ENCODE data around the gene GPC6.

Gene GPC6

DNA sequence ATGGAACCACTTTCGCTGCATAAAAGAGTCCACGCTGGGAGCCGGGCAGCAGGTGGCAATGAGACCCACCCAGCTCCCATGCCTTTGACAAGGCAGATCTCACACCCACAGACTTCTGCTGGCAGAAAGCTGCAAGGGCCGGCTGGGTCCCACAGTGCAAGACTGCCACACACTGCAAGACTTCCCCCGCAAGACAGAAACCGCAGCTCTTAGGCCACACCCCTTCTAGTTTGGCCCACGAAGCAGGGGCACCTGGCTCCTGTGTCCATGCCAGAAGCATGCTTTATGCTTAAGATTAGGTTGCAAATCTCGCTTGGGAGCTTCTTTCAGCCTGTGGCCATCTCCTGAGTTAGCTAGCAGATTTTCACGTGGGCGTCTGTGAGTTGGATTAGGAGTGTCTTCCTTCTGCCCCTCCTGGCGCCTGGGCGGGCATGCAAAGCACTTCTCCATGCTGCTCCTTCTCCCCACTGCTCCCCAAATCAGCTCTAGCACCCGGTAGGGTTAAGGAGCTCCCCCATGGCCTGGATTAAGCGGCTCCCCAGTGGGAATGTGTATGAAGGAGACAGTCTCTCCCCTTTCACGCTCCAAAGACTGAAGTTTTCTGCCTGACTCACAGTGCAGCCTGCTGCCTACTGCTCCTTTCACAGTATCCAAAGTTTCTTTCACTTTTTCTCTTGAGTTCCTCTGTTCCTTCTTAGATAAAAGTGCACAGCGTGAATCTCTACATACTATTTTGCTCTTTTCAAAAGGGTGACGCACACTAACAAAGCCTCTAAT lies 17.7 kb downstream of the GPC6 start:
- Mint-ChIP-seq H3K9me3 (peaks cover 24% of the 10 kb centered on the region), H3K36me3 (ENCODE audit: low read depth) (no peaks in the 10 kb centered on the region), H3K4me1 (no peaks in the 10 kb centered on the region), H3K4me3 (no peak overlapping the region), H3K27me3 (no peaks in the 10 kb centered on the region), H3K27ac (no peak overlapping the region)
- ATAC-seq = no peak
- DNase-seq = no peak

DNA sequence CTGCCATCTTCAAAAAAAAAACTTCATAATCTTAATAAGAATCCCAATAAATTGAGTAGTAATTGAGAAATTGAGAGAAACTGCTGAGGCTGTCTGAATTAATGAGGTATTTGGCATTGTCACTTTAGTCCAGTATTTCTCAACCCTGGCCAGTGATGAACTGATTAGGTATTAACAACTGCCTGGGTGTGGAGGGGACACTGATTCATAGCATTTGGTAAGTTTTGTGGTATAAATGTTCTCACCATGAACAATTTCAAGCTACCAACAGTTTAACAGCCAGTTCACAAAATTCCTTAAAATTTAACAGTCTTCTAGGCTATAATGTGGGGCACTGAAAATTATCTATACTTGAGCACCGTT lies 18.3 kb downstream of the GPC6 start:
- peaks cover 19% of the 10 kb centered on the region for H3K9me3 Mint-ChIP-seq
- no peak overlapping the region for H3K4me3 Mint-ChIP-seq
- ATAC-seq = no peak
- no peaks in the 10 kb centered on the region for H3K27me3 Mint-ChIP-seq
- H3K4me1 Mint-ChIP-seq = no peaks in the 10 kb centered on the region
- H3K27ac Mint-ChIP-seq = no peak overlapping the region
- no peaks in the 10 kb centered on the region for H3K36me3 Mint-ChIP-seq (ENCODE audit: low read depth)
- no peak for DNase-seq

DNA sequence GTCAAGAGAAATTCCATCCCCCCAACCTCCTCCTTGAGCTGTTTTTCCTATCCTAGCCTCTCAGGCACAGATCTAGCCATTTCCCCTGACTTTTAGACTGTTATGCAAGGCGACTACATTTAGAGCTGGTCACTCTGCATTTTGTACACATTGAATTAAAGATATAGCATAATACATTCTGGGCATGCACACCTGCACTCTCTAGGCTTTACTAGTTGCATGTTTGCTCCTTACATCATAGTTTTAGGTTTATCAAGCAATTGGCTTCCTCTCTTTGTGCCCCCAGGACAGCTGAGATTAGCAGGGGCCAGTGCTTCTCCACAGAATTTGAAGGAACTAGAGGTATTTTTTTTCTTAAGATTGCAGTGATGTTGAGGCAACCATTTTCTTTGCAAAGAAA lies 19.5 kb downstream of the GPC6 start:
- H3K27ac Mint-ChIP-seq = no peak overlapping the region
- H3K36me3 Mint-ChIP-seq (ENCODE audit: low read depth) = no peaks in the 10 kb centered on the region
- DNase-seq = no peak
- H3K4me3 Mint-ChIP-seq = no peak overlapping the region
- peaks cover 11% of the 10 kb centered on the region for H3K9me3 Mint-ChIP-seq
- H3K4me1 Mint-ChIP-seq = no peaks in the 10 kb centered on the region
- no peaks in the 10 kb centered on the region for H3K27me3 Mint-ChIP-seq
- ATAC-seq = no peak

DNA sequence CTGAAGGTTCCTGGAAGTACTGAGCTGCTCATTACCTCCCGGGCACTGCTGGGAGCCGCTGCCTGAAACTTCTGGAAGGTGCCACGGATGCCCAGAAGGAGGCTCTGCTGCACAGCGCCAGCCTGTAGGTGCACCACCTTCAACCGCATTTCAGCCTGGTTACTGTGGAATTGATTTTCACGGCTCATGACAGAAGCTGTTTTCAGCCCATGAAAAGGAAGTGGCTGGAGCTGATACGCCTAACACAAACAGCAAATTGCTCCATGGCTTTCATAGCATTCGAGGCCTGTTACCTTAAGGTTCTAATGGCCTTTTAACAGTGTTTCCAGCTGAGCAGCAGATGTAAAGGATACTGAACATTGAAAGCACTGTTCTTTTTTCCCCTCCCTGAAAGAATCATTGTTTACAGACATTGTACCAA lies 22.0 kb downstream of the GPC6 start:
- Mint-ChIP-seq H3K4me1 (no peaks in the 10 kb centered on the region), H3K27me3 (no peaks in the 10 kb centered on the region), H3K27ac (no peak overlapping the region), H3K36me3 (ENCODE audit: low read depth) (no peaks in the 10 kb centered on the region), H3K4me3 (no peak overlapping the region), H3K9me3 (no peaks in the 10 kb centered on the region)
- no peak for ATAC-seq
- DNase-seq = no peak

DNA sequence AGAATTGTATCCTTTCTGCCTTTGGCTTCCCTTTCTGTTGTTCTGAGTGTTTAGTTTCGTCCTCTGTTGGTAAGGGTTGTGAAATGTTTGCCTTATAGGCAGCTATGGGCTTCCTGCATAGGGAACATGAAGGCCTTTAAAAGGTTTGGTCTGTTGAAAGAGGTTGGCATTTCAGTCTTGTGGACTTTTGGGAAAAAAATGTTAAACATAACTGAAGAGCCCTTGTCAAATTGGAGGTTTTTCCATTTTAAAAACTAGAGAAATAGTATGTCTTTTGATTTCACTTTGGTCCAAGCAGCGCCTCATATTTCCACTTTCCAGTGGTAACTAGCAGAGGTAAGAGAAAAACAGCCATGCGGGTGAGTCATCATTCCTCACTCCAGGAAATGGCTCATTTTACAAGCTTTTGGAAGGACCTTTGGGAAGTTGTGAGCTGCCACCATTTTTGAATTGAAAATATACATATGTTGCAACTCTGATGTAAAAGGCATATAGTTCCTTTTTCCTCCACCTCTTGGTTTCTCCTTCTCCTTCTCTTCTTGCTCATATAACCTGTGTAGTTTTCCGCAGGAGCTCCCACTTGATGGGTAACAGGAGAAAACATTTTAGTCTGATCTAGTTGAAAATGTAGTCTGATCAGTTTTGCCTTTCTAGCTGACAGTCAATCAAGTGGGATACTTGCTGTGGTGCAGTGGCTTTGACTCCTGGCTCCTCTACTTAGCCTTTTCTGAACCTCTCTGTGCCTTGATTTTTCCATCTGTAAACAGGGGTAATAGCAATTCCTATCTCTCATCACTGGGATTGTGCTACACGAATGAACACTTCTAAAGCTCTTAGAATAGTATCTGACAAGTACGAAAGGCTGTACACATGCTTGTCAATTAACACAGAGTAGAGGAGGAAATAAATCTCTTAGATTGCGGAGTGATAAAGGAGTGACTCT lies 23.0 kb downstream of the GPC6 start:
- no peak for ATAC-seq
- DNase-seq = no peak
- no peak overlapping the region for H3K4me3 Mint-ChIP-seq
- H3K9me3 Mint-ChIP-seq = no peaks in the 10 kb centered on the region
- H3K27ac Mint-ChIP-seq = no peak overlapping the region
- no peaks in the 10 kb centered on the region for H3K36me3 Mint-ChIP-seq (ENCODE audit: low read depth)
- H3K4me1 Mint-ChIP-seq = no peaks in the 10 kb centered on the region
- H3K27me3 Mint-ChIP-seq = no peaks in the 10 kb centered on the region

DNA sequence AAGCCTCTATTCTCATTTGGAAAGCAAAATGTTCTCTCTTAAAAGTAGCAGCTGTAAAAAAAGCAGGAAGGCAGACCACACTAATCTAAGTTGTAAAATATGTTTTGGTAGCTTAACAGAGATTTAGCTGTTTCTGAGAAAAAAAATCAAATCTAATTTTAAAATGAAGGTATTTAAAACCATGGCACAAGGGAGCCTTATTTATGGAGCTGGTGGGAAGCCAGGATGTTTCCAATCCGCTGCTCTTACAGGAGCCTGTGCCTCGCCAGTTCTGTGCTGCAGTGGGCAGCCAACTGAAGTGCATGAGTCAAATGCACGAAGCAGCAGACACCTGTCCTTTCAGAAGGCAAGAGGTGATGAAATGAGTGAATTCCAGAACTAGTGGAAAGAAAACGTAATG lies 28.2 kb downstream of the GPC6 start:
- no peaks in the 10 kb centered on the region for H3K27me3 Mint-ChIP-seq

DNA sequence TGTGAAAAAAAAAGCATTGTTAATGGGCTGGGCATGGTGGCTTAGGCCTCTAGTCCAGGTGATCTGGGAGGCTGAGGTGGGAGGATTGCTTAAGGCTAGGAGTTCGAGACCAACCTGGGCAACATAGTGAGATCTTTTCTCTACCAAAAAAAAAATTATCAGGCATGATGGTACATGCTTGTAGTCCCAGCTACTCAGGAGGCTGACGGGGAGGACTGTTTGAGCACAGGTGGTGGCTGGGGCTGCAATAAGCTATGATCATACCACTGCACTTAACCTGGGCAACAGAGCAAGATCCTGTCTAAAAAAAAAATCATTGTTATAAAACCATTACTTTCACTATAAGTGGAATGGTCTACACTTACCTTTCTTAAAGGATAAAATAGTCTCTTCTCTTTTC lies 30.4 kb downstream of the GPC6 start:
- Mint-ChIP-seq H3K9me3 (no peaks in the 10 kb centered on the region), H3K27me3 (no peaks in the 10 kb centered on the region), H3K4me1 (no peaks in the 10 kb centered on the region), H3K27ac (no peak overlapping the region), H3K4me3 (no peak overlapping the region), H3K36me3 (ENCODE audit: low read depth) (no peaks in the 10 kb centered on the region)
- DNase-seq = no peak
- no peak for ATAC-seq

More for the DNA sequence above, 28.2 kb downstream of the GPC6 start:
- H3K4me3 Mint-ChIP-seq = no peak overlapping the region
- no peak for DNase-seq
- no peaks in the 10 kb centered on the region for H3K4me1 Mint-ChIP-seq
- H3K9me3 Mint-ChIP-seq = no peaks in the 10 kb centered on the region
- no peak for ATAC-seq
- H3K36me3 Mint-ChIP-seq (ENCODE audit: low read depth) = no peaks in the 10 kb centered on the region
- H3K27ac Mint-ChIP-seq = no peak overlapping the region

DNA sequence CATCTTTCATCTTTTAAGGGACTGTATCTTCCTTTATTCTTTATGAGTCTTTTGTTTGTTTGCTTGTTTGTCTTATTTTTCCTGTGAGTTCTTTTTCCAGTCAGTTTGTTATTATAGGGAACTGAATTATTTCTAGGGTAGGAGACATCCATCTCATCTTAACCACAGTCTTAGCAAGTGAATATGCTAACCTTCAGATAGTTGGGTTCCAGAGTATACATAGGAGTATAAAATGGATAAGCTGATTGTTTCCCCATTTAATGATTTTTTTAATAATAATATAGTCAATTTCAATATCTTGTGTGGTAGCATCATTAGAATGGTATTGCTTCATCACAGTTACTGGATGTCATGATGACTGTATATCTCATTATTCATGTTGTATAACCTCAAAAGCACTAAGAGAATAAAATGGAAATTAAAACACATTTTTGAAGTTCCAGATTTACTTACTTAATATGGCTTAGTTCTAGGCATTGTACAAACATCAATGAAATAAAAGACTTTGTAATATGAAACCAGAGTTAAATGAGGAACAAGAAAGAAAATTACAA lies 33.0 kb downstream of the GPC6 start:
- Mint-ChIP-seq H3K27ac (no peak overlapping the region), H3K27me3 (no peaks in the 10 kb centered on the region), H3K36me3 (ENCODE audit: low read depth) (no peaks in the 10 kb centered on the region), H3K4me3 (no peak overlapping the region), H3K4me1 (no peaks in the 10 kb centered on the region), H3K9me3 (peaks cover 4% of the 10 kb centered on the region)
- ATAC-seq (no peak), DNase-seq (no peak)

DNA sequence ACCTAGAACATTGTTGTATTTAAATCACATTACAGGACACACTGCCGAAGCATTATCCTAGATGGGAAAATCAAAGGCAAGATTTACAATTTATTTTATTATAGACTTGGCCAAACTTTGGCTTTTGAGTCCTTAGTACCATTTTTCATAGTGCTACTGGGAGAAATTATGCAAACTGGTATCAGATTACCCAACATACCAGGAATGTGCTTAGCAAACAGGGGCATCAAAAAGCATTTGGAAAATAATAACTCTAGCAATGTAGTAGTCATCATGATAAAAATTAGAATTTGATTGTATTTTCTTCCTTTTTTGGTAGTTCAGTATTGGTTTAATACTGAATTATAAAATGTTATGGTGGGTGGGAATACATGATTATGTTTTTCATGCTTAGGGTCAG lies 34.0 kb downstream of the GPC6 start:
- Mint-ChIP-seq H3K27me3 (no peaks in the 10 kb centered on the region), H3K27ac (no peak overlapping the region), H3K4me3 (no peak overlapping the region), H3K36me3 (ENCODE audit: low read depth) (no peaks in the 10 kb centered on the region), H3K4me1 (no peaks in the 10 kb centered on the region), H3K9me3 (peaks cover 4% of the 10 kb centered on the region)
- DNase-seq (no peak), ATAC-seq (no peak)

DNA sequence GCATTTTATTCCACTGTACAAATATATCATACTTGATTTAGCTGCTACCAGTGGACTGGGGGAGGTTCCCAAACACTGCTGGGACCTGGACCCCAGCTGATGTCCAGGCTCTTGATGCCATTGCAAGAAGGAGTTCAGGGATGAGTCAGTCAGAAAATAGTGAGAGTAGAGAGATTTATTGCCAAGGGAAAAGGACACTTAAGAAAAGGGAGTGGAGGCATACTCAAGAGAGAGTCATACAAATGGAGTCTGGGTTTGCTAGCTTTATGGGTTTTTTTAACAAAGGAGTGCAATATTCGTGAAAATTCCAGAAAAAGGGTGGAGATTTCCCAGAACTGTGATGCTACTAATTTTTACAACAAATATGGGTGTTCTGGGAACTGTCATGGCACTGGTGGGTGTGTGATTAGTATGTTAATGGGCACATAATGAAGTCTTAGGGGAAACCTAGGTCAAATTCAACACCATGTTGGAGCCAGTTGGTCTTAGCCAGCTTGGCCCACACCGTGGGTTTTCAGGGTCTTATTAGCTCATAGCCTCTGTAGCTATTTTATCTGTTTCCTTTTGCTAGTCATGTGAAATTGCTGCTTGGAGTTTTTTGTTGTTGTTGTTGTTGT lies 36.2 kb downstream of the GPC6 start:
- DNase-seq (no peak), ATAC-seq (no peak)
- no peaks in the 10 kb centered on the region for H3K36me3 Mint-ChIP-seq (ENCODE audit: low read depth)
- H3K9me3 Mint-ChIP-seq = peaks cover 4% of the 10 kb centered on the region
- no peak overlapping the region for H3K27ac Mint-ChIP-seq
- H3K27me3 Mint-ChIP-seq = no peaks in the 10 kb centered on the region
- H3K4me3 Mint-ChIP-seq = no peak overlapping the region
- no peaks in the 10 kb centered on the region for H3K4me1 Mint-ChIP-seq

DNA sequence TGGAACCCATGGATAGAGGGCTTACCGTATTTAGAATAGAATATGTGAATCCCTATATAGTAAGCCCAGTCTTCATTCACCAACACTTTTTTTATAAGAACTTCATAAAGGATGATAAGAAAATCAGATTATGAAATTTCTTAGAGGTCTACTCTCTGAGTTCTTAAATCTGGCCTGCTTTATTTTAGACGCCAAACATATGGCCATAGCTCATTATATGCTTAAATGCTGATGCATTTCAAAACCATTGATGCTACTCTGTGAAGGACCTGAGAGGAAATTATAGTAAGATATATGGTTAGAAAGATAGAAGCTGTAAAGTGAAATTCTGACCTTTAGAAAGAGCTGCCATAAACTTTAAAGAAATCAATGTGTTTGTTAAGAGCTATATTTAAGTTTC lies 38.3 kb downstream of the GPC6 start:
- H3K4me3 Mint-ChIP-seq = no peak overlapping the region
- no peak for ATAC-seq
- H3K27ac Mint-ChIP-seq = no peak overlapping the region
- peaks cover 4% of the 10 kb centered on the region for H3K9me3 Mint-ChIP-seq
- no peaks in the 10 kb centered on the region for H3K4me1 Mint-ChIP-seq
- DNase-seq = no peak
- H3K36me3 Mint-ChIP-seq (ENCODE audit: low read depth) = no peaks in the 10 kb centered on the region
- H3K27me3 Mint-ChIP-seq = no peaks in the 10 kb centered on the region

DNA sequence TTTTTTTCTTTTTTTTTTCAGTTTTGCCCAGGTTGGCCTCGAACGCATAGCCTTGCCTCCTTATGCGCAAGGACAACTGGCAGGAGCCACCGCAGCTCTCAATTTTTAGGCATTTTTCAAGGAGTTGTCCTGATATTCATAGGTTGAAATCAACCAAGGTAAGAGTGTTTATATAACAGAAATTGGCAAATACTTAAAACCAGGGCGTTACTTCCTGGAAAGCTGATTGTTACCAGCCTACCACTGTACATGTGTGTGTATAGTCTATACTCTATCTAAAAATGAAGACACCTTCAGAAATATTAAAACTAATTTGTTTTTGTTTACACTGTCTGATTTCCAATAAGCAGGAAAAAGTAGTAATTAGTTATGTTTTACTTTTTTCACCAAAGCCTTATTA lies 39.2 kb downstream of the GPC6 start:
- Mint-ChIP-seq H3K36me3 (ENCODE audit: low read depth) (no peaks in the 10 kb centered on the region), H3K4me1 (no peaks in the 10 kb centered on the region), H3K27me3 (no peaks in the 10 kb centered on the region), H3K4me3 (no peak overlapping the region), H3K27ac (no peak overlapping the region), H3K9me3 (peaks cover 4% of the 10 kb centered on the region)
- ATAC-seq = no peak
- no peak for DNase-seq

DNA sequence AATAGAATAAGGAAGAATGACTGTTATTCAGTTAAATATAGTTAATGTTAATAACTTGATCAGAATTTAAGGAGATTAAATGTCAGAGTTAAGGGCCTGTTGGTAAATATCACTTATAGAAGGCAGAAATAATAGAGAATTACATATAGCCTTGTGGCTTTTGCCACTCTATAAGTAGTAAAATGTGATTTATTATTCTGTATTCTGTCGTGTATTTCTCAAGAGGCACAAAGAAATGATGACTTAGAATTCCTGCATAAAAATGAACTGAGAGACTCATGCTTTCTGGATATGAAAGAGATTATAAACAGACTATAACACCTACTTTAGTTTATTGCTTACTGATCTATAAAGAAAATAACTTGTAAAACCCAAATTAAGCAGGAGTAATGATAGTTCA lies 40.1 kb downstream of the GPC6 start:
- no peak for ATAC-seq
- no peak overlapping the region for H3K27ac Mint-ChIP-seq
- H3K9me3 Mint-ChIP-seq = peaks cover 4% of the 10 kb centered on the region
- H3K4me1 Mint-ChIP-seq = no peaks in the 10 kb centered on the region
- no peak for DNase-seq
- H3K27me3 Mint-ChIP-seq = no peaks in the 10 kb centered on the region
- H3K36me3 Mint-ChIP-seq (ENCODE audit: low read depth) = no peaks in the 10 kb centered on the region
- H3K4me3 Mint-ChIP-seq = no peak overlapping the region

DNA sequence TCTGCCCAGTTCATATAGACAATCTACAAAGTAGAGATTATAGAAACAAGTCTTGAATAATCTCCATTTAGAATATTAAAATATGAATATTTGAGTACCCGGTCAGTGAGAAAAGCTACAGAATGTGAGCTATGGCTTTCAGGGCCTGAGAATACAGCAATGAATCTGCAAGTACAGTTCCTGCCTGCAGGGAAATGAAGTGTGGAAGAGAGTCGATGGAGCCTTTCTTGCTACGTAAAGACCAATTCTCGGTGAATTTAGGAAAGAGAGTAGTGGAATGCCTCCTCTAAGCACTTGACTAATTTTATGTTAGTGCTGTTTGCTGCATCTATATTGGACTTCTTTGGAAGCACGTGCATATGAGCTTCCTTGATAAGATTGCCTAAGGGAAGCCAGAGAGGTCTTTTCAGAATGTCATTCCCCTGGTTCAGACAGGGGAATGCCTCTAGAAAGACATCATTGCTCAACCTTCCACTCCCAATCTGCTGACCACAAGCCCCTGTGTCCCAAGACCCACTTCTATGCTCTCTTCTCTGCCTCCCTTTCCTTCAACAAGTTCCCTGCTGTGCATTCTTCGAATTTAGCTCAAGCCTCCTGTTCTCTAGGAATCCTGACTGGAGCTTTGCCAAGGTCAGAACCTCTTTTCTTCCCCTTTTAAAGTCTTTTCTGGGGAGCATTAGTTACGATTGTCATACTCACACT lies 41.9 kb downstream of the GPC6 start:
- no peaks in the 10 kb centered on the region for H3K27me3 Mint-ChIP-seq
- ATAC-seq (no peak), DNase-seq (no peak)

More for the DNA sequence above, 41.9 kb downstream of the GPC6 start:
- peaks cover 4% of the 10 kb centered on the region for H3K9me3 Mint-ChIP-seq
- H3K36me3 Mint-ChIP-seq (ENCODE audit: low read depth) = no peaks in the 10 kb centered on the region
- H3K4me3 Mint-ChIP-seq = no peak overlapping the region
- H3K27ac Mint-ChIP-seq = no peak overlapping the region
- no peaks in the 10 kb centered on the region for H3K4me1 Mint-ChIP-seq

All from activated naive CD8-positive, alpha-beta T cell treated with anti-CD3 and anti-CD28 coated beads, Interleukin-2, amount 50 U/mL, for 24 hours (primary cell).